HG03457 (cell line): Measurements from ENCODE around the gene GYG1.

ENCODE experiments used
- ATAC-seq: cut with Tn5 transposase; IDR thresholded peaks from one replicate; pipeline ENCODE4 v1.9.1; 2021; ENCODE audit warnings: moderate number of reproducible peaks; ENCODE audit not compliant: unreplicated experiment

GYG1 gene

GRCh38 chr3:149016669-149017541, 25.6 kb downstream of the GYG1 start:
- no peak for ATAC-seq

GRCh38 chr3:149018247-149018646, 26.9 kb downstream of the GYG1 start:
- ATAC-seq = no peak

GRCh38 chr3:149019580-149019979, 28.2 kb downstream of the GYG1 start:
- no peak for ATAC-seq

- no peak for ATAC-seq
Observed at GRCh38 chr3:149020196-149020838, 29.0 kb downstream of the GYG1 start.

- no peak for ATAC-seq
Observed at GRCh38 chr3:149020839-149021252, 29.5 kb downstream of the GYG1 start.

GRCh38 chr3:149021830-149022229, 30.5 kb downstream of the GYG1 start:
- ATAC-seq = no peak

- ATAC-seq = no peak
Observed at GRCh38 chr3:149023951-149024350, 32.6 kb downstream of the GYG1 start.

GRCh38 chr3:149026718-149027117, 35.4 kb downstream of the GYG1 start:
- no peak for ATAC-seq

GRCh38 chr3:149031096-149031495, 39.8 kb downstream of the GYG1 start:
- ATAC-seq = no peak

- no peak for ATAC-seq
Observed at GRCh38 chr3:149037684-149038083, 46.3 kb downstream of the GYG1 start.

- ATAC-seq = no peak
Observed at GRCh38 chr3:149038322-149038721, 47.0 kb downstream of the GYG1 start.

GRCh38 chr3:149042789-149043386, 51.5 kb downstream of the GYG1 start:
- peak; percentile 65 for ATAC-seq

- no peak for ATAC-seq
Observed at GRCh38 chr3:149044339-149045083, 53.2 kb downstream of the GYG1 start.

- ATAC-seq = no peak
Observed at GRCh38 chr3:149055575-149055974, 64.2 kb downstream of the GYG1 start.

GRCh38 chr3:149058198-149058597, 66.9 kb downstream of the GYG1 start:
- no peak for ATAC-seq

- no peak for ATAC-seq
Observed at GRCh38 chr3:149058602-149059001, 67.3 kb downstream of the GYG1 start.

GRCh38 chr3:149061776-149062175, 70.4 kb downstream of the GYG1 start:
- ATAC-seq = no peak

- ATAC-seq = no peak
Observed at GRCh38 chr3:149067883-149068282, 76.5 kb downstream of the GYG1 start.
